Testis (tissue), 3 donors: ENCODE measurements around the gene ST7. TPM values are rescaled to one million over a fixed set of nuclear protein-coding genes. Genes with fewer than 3 reads are reported as not detected.
"Not testable (repeated sequence)": the region's sequence is repeated elsewhere in the genome, so short reads cannot be mapped to it uniquely, and the experiment has no call there.

Source experiments
- DNase-seq: peaks from one replicate; pipeline ENCODE4 v3.0.0-alpha.2; 2019
- H3K27ac ChIP-seq, 2 donors: fragments of 200-600 bp; sonication (generic); one replicate each; pipeline ENCODE4 v1.5.1; 2019
- H3K27me3 ChIP-seq: fragments of 200-600 bp; sonication (generic); one replicate; pipeline ENCODE4 v1.5.1; 2019
- H3K36me3 ChIP-seq: fragments of 200-600 bp; sonication (generic); one replicate; pipeline ENCODE4 v1.5.1; 2017; ENCODE audit warnings: low read depth; ENCODE audit errors: missing control alignments
- H3K4me1 ChIP-seq: fragments of 200-600 bp; sonication (generic); one replicate; pipeline ENCODE4 v1.5.1; 2019
- H3K4me3 ChIP-seq, 2 donors: fragments of 200-600 bp; sonication (generic); one replicate each; pipeline ENCODE4 v1.5.1; 2017 to 2019
- H3K9me3 ChIP-seq: fragments of 200-600 bp; sonication (generic); one replicate; pipeline ENCODE4 v1.5.1; 2017
- CTCF ChIP-seq, 3 experiments: fragments of 450-650 bp in 2 of 3; fragments of 200-600 bp in 1 of 3; sonication (generic) in 1 of 3; IDR thresholded peaks; one replicate each; pipeline ENCODE4 v1.5.1; 2016 to 2019; ENCODE audit warnings: antibody characterized with exemption in 3 of 3, mild to moderate bottlenecking in 2 of 3, moderate library complexity in 1 of 3
- POLR2A ChIP-seq: fragments of 450-650 bp; IDR thresholded peaks from one replicate; pipeline ENCODE4 v1.6.1; 2017; ENCODE audit warnings: antibody characterized with exemption, mild to moderate bottlenecking, moderate library complexity
- WGBS, 2 donors: methylation state at CpG; one replicate each; pipeline ENCODE4 v1.1.5; 2018; 5-methylcytosine and 5-hydroxymethylcytosine counted together
- intact Hi-C: fragments of 100-400 bp; cut with DNase I; formaldehyde crosslinking; loops from one replicate; pipeline ENCODE4 v1.15.1; 2023; ENCODE audit warnings: low total_unique reads
- polyA plus RNA-seq: library from polyadenylated mRNA; stranded (reverse); fragments of 350-450 nt; fragmentation: Illumina TruSeq; extraction: RNeasy Lipid Tissue Mini Kit (QIAGEN cat#74804); gene quantifications from one replicate; pipeline ENCODE4 v1.2.3, GENCODE V29; 2014; ENCODE audit warnings: low read depth, low replicate concordance; ENCODE audit not compliant: insufficient read depth
- total RNA-seq, 2 donors: library from RNA; depleted of rRNA; stranded (reverse); fragments of >200 nt; gene quantifications; one replicate each; pipeline ENCODE4 v1.2.3, GENCODE V29; 2016

The ST7 gene
- total and polyA plus RNA-seq, 3 donors from 2014 or later = 15.9 to 25.3 (median 23.2) TPM

- H3K4me1 ChIP-seq = peaks cover 11% of the 10 kb centered on the region
- no peak overlapping the region for H3K27ac ChIP-seq
- DNase-seq = no peak
- no peaks in the 10 kb centered on the region for H3K27me3 ChIP-seq
- no peaks in the 10 kb centered on the region for H3K9me3 ChIP-seq
- intact Hi-C loops = no loop called here
- H3K36me3 ChIP-seq = no peaks in the 10 kb centered on the region
- no peak overlapping the region for H3K4me3 ChIP-seq
- WGBS, 2 donors = 88 to 90% methylated on average over 5 of the region's 5 CpGs
- TF ChIP-seq POLR2A (no peak), CTCF (IDR thresholded peaks at IDR 0.05) (no peak)
These were observed 68.7 kb downstream of the ST7 start for GRCh38 chr7:117021986-117022385.

GRCh38 chr7:117023325-117023854, 70.1 kb downstream of the ST7 start:
- DNase-seq = no peak

GRCh38 chr7:117024811-117025210, 71.5 kb downstream of the ST7 start:
- no peak for DNase-seq
- TF ChIP-seq POLR2A (no peak), CTCF (IDR thresholded peaks at IDR 0.05) (no peak)
- Histone ChIP-seq H3K4me3 (no peak overlapping the region), H3K9me3 (no peaks in the 10 kb centered on the region), H3K36me3 (no peaks in the 10 kb centered on the region), H3K27me3 (no peaks in the 10 kb centered on the region), H3K4me1 (peaks cover 9% of the 10 kb centered on the region), H3K27ac (no peak overlapping the region)
- intact Hi-C loops = no loop called here

More at GRCh38 chr7:117023325-117023854, 70.1 kb downstream of the ST7 start:
- Histone ChIP-seq H3K9me3 (no peaks in the 10 kb centered on the region), H3K4me3 (no peak overlapping the region), H3K27me3 (no peaks in the 10 kb centered on the region), H3K4me1 (peaks cover 11% of the 10 kb centered on the region), H3K36me3 (no peaks in the 10 kb centered on the region), H3K27ac (no peak overlapping the region)
- intact Hi-C loops = no loop called here
- TF ChIP-seq CTCF (IDR thresholded peaks at IDR 0.05) (no peak), POLR2A (no peak)
- WGBS, 2 donors = 92 to 99% methylated on average over 5 of the region's 5 CpGs

GRCh38 chr7:117025891-117026290, 72.6 kb downstream of the ST7 start:
- no peaks in the 10 kb centered on the region for H3K4me1 ChIP-seq
- no peaks in the 10 kb centered on the region for H3K36me3 ChIP-seq
- TF ChIP-seq CTCF (IDR thresholded peaks at IDR 0.05) (no peak), POLR2A (no peak)
- no peak for DNase-seq
- no peak overlapping the region for H3K4me3 ChIP-seq
- no peak overlapping the region for H3K27ac ChIP-seq
- intact Hi-C loops = no loop called here
- no peaks in the 10 kb centered on the region for H3K9me3 ChIP-seq
- H3K27me3 ChIP-seq = no peaks in the 10 kb centered on the region

- H3K4me1 ChIP-seq, intact Hi-C loops, DNase-seq, H3K36me3 ChIP-seq, H3K27ac ChIP-seq, H3K27me3 ChIP-seq, H3K4me3 ChIP-seq, H3K9me3 ChIP-seq: not testable (repeated sequence)
- 93 to 100% methylated on average over 1 of the region's 1 CpG for WGBS, 2 donors
These were observed 77.0 kb downstream of the ST7 start for GRCh38 chr7:117030346-117030745.

- H3K9me3 ChIP-seq, intact Hi-C loops, H3K4me1 ChIP-seq, H3K27me3 ChIP-seq, H3K4me3 ChIP-seq, H3K27ac ChIP-seq, H3K36me3 ChIP-seq, DNase-seq: not testable (repeated sequence)
- WGBS, 2 donors = 0% methylated on average over 1 of the region's 1 CpG
These were observed 77.5 kb downstream of the ST7 start for GRCh38 chr7:117030793-117031192.
